Adrenal gland (tissue), 5 donors: ENCODE results near the gene GPC6.

Experiments
- CTCF ChIP-seq, 6 experiments: fragments of 450-650 bp in 4 of 6; fragments of 200-600 bp in 2 of 6; sonication (generic) in 1 of 6; IDR thresholded peaks; 1 replicate in 5 of 6; 2 replicates in 1 of 6; pipeline versions ENCODE4 v1.5.1 to v1.8.0; 2016 to 2021; ENCODE audit warnings: antibody characterized with exemption in 6 of 6, mild to moderate bottlenecking in 2 of 6, moderate library complexity in 1 of 6
- POLR2A ChIP-seq, 2 donors: fragments of 450-650 bp; IDR thresholded peaks; one replicate each; pipeline ENCODE4 v1.6.1; 2017; ENCODE audit warnings: antibody characterized with exemption in 2 of 2, mild to moderate bottlenecking in 2 of 2, moderate library complexity in 1 of 2
- donor health status: DM: no; HTN: no; CAD: no.

DNA sequence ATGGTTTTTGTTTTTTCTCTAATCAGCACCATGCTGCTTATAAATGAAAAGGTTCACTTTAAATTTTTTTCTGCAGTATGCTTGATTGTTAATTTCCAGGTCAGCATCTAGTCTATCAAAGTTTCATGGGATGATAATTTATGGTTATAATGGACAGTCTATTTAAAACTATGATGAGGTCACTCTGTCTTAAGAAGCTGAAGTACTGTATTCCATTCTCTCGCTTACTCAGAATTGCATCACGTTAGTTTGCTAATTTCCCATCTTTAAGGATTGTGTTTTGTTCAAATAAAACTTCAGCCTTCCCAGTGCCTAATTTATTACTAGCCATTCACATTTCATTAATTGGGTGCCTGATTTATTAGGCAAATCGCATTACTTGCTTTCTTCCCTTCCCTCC is 94.3 kb downstream of the GPC6 start:
- TF ChIP-seq CTCF (IDR thresholded peaks at IDR 0.05): no peak
- TF ChIP-seq POLR2A (IDR thresholded peaks at IDR 0.05): no peak
